Body of pancreas (tissue), 4 donors: ENCODE results near the gene STARD3.

ENCODE experiments used
- CTCF ChIP-seq, 7 experiments: fragments of 450-650 bp in 4 of 7; fragments of 200-600 bp in 3 of 7; sonication (generic) in 3 of 7; IDR thresholded peaks; one replicate each; pipeline ENCODE4 v1.5.1; 2016 to 2019; ENCODE audit warnings: antibody characterized with exemption in 7 of 7
- POLR2A ChIP-seq, 3 donors: fragments of 450-650 bp; IDR thresholded peaks; one replicate each; pipeline ENCODE4 v1.6.1; 2016; ENCODE audit warnings: antibody characterized with exemption in 3 of 3, mild to moderate bottlenecking in 2 of 3

GRCh38 chr17:39700148-39700987 is 63.4 kb downstream of the STARD3 start:
- no peak for TF ChIP-seq CTCF (IDR thresholded peaks at IDR 0.05)
- no peak for TF ChIP-seq POLR2A (IDR thresholded peaks at IDR 0.05)
